ENCODE results near the gene KCNH2.
A peak's percentile ranks its signal among the peaks of the same experiment; 100 is the strongest.

Gene KCNH2

DNA sequence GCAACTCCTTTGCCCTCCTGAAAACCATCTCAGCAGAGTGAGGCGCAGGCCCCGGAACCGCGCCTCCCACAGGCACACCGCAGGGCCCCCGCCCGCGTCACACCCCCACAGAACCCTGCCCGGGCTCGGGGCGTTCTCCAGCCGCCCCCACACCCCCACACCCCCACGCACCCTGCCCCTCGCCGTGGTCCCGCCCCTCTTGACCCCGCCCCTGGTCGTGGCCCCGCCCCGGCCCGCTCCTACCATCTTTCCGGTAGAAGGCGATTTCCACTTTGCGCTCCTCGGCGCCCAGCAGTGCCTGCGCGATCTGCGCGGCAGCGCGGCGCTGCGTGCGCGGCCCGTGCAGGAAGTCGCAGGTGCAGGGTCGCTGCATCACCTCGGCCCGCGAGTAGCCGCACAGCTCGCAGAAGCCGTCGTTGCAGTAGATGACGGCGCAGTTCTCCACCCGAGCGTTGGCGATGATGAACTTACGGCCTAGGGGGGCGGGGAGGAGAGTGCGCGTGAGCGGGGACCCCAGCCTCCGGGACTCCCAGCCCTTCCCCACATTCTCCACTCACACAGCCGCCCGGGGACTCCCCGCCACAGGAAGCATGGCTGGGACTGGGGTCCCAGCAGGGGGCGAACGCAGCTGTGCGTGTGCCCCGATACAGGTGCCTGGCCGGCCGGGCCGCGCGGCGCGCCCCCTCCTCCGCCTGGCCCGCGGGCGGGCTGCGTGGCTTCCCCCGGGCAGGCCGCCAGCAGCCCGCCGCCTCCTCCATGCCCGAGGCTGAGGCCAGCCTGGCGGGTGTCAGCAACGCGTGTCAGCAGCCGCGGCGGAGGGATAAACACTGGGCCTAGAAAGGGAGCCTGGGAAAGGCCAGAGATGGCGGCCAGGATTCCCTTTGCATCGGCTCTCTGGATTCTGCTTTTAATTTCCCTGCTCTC lies 3.4 kb downstream of the KCNH2 start:
- DNase-seq, result peak; percentile 84

GRCh38 chr7:150973571-150974451 lies 4.3 kb downstream of the KCNH2 start:
- DNase-seq, result peak; percentile 94

- DNase-seq, result no peak
These were observed 5.4 kb downstream of the KCNH2 start for GRCh38 chr7:150972741-150973140.

- peak; percentile 43 for DNase-seq
These were observed 6.1 kb downstream of the KCNH2 start for GRCh38 chr7:150972023-150972468.

- DNase-seq, result peak; percentile 54
These were observed 6.7 kb downstream of the KCNH2 start for GRCh38 chr7:150971242-150972022.

DNA sequence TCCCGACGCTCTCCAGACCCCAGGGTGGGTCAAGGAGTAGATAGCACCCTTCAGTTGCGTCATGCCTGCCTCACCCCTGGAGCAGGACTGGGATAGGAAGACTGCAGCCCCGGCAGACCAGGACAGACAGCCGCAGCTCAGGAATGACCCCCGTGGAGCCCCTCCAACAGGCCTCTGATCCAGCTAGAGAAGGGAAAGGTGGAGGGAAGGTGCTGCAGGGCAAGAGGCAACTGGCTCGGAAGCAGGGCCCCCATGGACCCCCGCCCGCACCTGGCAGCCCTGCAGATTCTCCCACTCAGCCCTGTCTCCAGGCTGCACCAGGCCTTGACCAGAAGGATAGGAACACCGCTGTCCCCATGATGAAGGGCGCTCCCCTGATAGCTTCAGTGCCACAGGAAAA lies 7.7 kb downstream of the KCNH2 start:
- DNase-seq, result no peak

- DNase-seq, result peak; percentile 95
These were observed 8.6 kb downstream of the KCNH2 start for GRCh38 chr7:150969475-150969874.

GRCh38 chr7:150968734-150969372 lies 9.3 kb downstream of the KCNH2 start:
- DNase-seq, result peak; percentile 85

GRCh38 chr7:150968056-150968733 lies 9.9 kb downstream of the KCNH2 start:
- no peak for DNase-seq

DNA sequence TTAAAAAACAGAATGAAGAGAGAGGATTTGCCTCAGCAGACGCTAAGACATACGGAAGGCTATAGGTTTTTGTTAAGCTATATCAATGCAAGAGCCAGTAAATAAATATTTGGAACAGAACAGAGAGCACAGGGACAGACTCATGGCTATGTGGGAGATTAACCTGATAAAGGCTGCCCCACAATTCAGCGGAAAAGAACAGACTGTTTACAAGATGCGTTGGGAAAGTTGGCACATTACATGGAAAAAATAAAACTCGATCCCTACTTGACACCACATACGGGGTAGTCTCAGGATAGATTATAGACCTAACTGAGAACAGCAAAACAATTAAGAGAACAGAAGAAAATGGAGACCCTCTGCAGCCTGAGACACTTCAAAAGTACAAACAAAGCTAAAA lies 10.8 kb downstream of the KCNH2 start:
- DNase-seq, result no peak

GRCh38 chr7:150966002-150966401 lies 12.1 kb downstream of the KCNH2 start:
- no peak for DNase-seq

GRCh38 chr7:150965273-150965830 lies 12.8 kb downstream of the KCNH2 start:
- no peak for DNase-seq

DNA sequence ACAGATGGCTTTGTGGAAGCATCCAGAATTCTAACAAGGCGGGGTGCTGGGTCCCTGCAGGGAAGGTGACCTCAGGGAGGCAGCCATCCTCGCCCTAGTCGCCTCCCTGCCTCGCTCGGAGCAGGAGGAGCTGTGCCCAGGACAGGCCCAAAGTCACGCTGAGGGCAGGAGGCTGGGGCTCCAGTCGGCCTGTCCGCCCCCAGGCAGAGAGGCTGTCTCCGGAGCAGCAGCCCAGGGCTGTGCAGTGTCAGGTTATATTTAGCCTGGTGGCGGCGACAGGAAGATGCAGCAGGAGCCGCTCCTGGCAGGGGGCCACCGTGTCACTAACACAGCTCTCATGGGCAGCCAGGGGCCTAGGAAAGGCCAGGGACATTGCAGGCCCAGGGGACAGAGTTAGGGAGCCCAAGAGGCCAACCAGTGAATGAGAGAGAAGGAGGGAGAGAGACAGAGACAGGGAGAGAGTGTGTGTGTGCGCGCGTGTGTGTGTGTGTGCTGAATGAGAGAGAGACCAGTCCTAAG lies 13.5 kb downstream of the KCNH2 start:
- peak; percentile 10 for DNase-seq

DNA sequence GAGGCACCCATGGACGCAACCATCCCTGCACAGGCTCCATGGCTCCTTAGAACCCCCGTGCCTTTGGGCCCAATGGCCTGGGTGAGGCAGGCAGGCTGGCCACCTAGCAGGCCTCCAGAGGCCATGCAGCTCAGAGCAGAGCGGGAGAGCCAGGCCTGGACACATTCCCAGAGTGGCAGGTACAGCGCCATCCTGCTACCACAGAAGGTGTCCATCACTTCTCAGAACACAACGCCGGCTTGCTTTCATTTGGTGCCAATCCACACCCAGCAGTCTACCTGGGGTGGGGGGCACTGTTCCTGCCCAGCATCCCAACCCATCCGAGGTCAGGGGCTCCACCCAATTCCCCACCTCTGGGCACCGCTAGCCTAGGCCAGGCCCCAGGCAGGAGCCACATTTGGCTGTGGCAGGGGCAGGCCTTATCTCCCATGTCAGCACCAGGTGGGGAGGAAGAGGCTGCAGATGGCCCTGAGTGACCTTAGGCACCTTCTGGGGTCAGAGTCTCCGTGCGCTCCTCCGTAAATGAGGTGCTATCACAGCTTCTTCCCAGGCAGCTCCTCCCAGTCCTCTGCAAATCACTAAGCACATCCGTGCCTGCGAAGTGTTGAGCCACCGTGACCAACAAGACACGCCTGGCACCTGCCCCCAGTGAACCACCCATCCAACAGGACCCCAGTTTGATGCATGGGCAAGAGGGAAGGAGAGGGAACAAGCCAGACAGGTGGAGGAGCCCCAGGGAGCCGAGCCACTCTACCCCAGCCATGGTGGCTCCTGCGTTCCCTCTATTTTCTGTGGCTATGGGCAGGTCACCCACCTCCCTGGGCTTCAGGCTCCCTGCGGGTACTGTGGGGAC lies 14.2 kb downstream of the KCNH2 start:
- no peak for DNase-seq

DNA sequence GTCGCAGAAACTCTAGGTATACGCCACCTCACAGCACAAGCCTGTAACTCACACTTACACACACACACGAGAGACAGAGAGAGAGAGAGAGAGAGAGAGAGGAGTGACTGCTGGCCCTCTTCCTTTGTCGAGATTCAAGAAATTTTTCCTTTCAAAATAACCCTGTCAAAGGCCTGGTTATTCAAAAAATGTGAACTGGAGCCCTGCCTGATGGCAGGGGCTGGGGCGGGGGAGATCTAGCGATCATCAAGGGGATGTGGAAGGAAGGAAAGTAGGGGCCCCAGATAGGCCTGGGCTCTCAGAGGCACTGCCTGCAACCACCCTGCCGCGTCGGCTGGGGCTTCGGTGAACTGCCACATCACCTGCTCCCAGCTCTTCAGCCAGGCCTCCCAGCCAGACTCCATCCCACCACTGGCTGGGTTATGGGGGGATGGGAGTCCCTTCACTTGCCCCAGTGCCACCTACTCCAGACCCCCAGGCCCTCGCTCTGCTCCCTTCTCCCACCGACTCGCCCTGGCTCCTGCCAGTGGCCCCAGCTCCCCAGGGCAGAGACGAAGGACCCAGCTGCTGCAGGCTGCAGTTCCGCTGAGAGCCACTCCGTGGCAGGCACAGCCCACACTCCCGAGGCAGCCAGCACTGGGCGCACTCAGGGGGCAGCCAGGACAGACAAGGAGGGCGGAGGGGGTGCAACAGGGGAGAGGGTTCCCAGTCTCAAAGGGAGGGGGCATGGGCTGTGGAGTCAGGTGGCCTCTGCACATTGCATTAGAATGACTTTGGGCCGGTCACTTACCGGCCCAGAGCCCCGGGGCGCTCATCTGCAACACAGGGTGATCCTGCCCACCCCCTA lies 15.3 kb downstream of the KCNH2 start:
- peak; percentile 13 for DNase-seq

- no peak for DNase-seq
These were observed 15.9 kb downstream of the KCNH2 start for GRCh38 chr7:150962290-150962552.

GRCh38 chr7:150961510-150962289 lies 16.4 kb downstream of the KCNH2 start:
- no peak for DNase-seq

Measured in NCI-H345 (cell line).